Fibroblast of pulmonary artery (primary cell): ENCODE results near the gene RFTN1.

ENCODE experiments used
- DNase-seq: peaks from one replicate; pipeline ENCODE4 v3.0.0-alpha.2; 2010; ENCODE audit warnings: low read depth
- H3K4me3 ChIP-seq: replicated peaks from 2 replicates; pipeline ENCODE4 v1.5.1; 2011; ENCODE audit warnings: low read depth, mild to moderate bottlenecking, control low read depth, low read length, moderate library complexity
- TF ChIP-seq, protein P1 (sequence below): IDR thresholded peaks from 2 replicates; pipeline ENCODE4 v1.5.1; 2011; ENCODE audit warnings: mild to moderate bottlenecking, control low read depth, low read length, inconsistent platforms; ENCODE audit errors: missing control alignments

Gene RFTN1

DNA sequence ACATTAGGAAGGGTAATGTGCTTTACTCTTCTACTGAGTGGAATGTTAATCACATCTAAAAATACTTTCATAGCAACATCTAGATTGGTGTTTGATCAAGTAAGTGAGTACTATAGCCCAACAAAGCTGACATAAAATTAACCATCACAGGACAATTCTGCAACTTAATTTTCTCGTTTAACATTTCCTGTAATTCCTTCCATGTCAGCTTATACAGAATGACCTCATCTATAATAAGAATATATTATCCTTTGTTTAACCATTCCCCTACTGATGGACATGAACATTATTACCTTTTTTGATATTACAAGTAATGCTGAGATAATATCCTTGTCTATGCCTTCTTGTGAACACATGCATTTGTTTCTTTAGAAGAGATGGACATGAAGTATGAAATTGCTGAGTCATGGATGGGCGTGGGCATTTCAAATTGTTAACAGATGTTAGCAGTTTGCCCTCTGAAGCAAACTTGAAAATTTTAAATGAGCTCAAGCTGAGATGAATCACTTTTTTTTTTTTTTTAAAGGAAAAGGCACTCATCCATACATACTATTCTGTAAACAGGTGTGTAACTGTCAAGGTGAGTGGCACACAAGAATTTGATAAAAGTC lies 163.4 kb downstream of the RFTN1 start:
- TF ChIP-seq, protein P1, sequence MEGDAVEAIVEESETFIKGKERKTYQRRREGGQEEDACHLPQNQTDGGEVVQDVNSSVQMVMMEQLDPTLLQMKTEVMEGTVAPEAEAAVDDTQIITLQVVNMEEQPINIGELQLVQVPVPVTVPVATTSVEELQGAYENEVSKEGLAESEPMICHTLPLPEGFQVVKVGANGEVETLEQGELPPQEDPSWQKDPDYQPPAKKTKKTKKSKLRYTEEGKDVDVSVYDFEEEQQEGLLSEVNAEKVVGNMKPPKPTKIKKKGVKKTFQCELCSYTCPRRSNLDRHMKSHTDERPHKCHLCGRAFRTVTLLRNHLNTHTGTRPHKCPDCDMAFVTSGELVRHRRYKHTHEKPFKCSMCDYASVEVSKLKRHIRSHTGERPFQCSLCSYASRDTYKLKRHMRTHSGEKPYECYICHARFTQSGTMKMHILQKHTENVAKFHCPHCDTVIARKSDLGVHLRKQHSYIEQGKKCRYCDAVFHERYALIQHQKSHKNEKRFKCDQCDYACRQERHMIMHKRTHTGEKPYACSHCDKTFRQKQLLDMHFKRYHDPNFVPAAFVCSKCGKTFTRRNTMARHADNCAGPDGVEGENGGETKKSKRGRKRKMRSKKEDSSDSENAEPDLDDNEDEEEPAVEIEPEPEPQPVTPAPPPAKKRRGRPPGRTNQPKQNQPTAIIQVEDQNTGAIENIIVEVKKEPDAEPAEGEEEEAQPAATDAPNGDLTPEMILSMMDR, result no peak
- DNase-seq, result peak; percentile 77
- H3K4me3 ChIP-seq, result no peak overlapping the region

DNA sequence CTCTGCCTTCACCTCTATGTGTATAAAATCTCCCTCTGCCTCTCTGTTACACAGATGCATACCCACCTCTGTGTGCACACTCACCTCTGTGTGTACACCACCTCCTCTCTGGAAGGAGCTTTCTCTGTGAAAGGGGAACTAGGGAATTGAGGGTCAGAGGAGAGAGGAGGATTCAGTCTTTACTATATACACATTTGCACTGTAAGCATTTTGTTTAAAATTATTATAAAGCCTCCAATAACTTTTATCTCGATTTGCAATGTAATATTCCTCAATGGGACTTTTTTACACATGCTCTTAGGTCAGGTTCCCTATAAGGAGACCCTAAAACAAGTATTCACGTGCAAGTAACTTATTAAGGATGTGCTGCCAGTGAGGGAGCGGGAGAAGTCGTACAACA lies 166.0 kb downstream of the RFTN1 start:
- DNase-seq, result no peak
- no peak overlapping the region for H3K4me3 ChIP-seq
- TF ChIP-seq, protein P1, result no peak

DNA sequence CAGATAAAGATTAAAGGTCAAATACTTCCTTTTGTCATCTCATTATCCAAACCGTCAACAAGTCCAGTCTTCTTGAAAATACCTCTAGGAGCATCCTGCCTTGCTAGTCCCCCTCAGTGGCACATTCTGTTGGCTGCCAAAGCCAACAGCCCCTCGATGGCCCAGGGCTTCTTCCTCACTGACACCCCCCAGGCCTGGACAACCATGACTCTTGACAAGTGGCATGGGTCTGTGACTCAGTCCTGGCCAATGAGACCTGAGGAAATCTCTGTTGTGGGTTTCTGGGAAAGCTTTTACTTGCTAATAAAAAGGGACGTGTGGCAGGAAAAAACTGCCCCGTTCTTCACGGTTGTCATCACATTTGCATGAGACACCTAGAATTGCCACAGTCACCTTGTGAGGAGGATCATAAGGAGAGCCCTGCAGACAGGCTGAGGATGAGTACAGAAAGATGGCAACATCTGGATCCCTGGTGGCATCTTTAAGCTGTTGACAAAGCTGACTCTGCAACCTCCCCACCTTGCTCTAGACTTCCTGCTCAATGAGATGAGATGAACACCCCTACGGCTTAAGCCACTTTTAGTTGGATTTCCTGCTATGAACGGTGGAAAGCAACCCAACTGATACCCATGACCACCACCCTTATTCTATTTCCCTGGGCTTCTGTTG lies 167.0 kb downstream of the RFTN1 start:
- TF ChIP-seq, protein P1, result no peak
- H3K4me3 ChIP-seq, result no peak overlapping the region
- DNase-seq, result no peak

DNA sequence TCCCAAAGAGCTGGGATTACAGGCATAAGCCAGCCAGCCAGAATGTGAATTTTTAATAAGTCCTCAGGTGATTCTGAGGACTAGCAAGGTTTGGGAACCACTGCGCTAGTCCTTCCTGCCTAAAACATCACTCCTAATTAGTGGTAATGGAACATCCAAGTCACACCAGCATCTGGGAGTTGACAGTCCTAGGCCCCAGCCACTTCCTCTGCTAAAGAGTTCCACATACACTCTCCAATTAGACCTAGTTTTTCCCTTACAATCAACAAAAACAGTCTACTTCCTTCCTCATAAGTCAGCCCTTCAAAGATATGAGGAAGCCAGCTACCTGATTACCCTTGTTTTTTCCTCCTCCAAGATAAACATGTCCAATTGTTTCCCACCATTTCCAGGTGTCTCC lies 170.4 kb downstream of the RFTN1 start:
- TF ChIP-seq, protein P1, result no peak
- no peak for DNase-seq
- no peak overlapping the region for H3K4me3 ChIP-seq

DNA sequence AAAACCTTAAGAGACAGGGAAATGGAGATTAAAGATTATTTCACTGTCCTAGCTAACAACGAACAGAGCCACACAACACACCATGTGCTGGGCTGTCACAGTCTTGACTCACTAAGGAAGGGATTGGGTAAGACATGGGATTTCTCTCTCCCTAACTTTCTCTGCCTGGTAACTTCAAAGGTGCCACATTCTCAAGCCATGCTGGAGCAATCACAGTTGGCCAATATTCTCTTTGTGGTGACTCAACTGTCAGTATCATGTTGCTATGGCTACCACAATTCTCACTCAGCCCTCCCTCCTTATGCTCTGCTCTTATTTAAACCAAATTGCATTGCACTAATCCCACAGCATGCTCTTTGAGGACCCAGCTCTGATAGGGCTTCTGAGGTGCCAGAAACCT lies 174.5 kb downstream of the RFTN1 start:
- no peak overlapping the region for H3K4me3 ChIP-seq
- peak; percentile 98 for DNase-seq
- TF ChIP-seq, protein P1, result no peak

DNA sequence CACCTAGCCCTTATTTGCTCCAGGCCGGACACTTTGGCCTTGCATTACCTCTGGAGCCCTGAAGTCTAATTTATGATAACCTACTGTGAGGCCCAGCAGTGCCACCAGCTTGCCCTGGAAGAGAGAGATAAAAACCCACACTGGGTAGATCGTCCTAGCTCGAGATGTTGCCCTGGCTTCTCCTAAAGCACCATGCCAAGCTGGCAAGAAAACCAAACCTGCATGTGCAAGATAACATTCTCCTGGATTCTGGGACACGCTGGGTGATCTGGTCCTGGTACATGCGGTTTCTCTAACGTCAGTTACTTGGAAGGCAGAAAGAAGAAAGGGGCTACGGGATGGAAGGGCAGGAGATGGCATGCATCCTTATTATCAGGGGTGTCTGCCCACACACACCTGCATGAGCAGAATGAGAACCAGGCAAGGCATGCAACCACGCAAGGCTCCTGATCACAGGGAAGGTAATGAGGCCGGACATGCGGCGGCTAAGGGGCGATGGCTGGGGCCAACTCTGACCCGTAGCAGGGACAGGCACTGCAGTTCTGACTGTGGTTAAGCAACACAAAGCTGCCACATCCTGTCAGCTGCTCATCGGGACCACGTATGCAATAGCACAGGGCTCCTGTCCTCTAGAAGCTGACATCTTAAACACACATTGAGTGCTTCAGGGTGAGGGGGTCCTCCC lies 175.5 kb downstream of the RFTN1 start:
- no peak overlapping the region for H3K4me3 ChIP-seq
- TF ChIP-seq, protein P1, result no peak
- DNase-seq, result no peak
